Lower lobe of right lung (tissue), 2 donors: ENCODE measurements around the gene ABHD16A. TPM values are rescaled to one million over a fixed set of nuclear protein-coding genes. Genes with fewer than 3 reads are reported as not detected.
A peak's percentile ranks its signal among the peaks of the same experiment; 100 is the strongest.

Experiments used
- ATAC-seq, 2 donors: fragments of 200-7000 bp; cut with Tn5 transposase; one replicate each; pipeline ENCODE4 v1.9.1; 2020 to 2022; ENCODE audit warnings: mild to moderate bottlenecking in 2 of 2, moderate library complexity in 2 of 2
- DNase-seq: peaks from one replicate; pipeline ENCODE4 v3.0.0-alpha.2; 2020
- H3K27ac ChIP-seq: fragments of 200-600 bp; one replicate; pipeline ENCODE4 v1.8.0; 2022
- H3K27me3 ChIP-seq: fragments of 200-600 bp; one replicate; pipeline ENCODE4 v1.8.0; 2022; ENCODE audit warnings: low read depth
- H3K36me3 ChIP-seq: fragments of 200-600 bp; one replicate; pipeline ENCODE4 v1.8.0; 2022; ENCODE audit warnings: mild to moderate bottlenecking
- H3K4me1 ChIP-seq: fragments of 200-600 bp; one replicate; pipeline ENCODE4 v1.8.0; 2022
- H3K4me3 ChIP-seq: fragments of 200-600 bp; one replicate; pipeline ENCODE4 v1.8.0; 2022; ENCODE audit warnings: mild to moderate bottlenecking
- H3K9me3 ChIP-seq: fragments of 200-600 bp; one replicate; pipeline ENCODE4 v1.8.0; 2022
- CTCF ChIP-seq: fragments of 200-600 bp; IDR thresholded peaks from one replicate; pipeline ENCODE4 v1.8.0; 2022; ENCODE audit warnings: antibody characterized with exemption, mild to moderate bottlenecking
- intact Hi-C: fragments of 100-400 bp; cut with DNase I; formaldehyde crosslinking; loops from one replicate; pipeline ENCODE4 v1.11.0; 2022
- total RNA-seq: library from RNA; stranded (reverse); fragmentation: NEBNext Ultra II Directional; extraction: Animal tissue kit (Norgen Biotek cat#: 25700); gene quantifications from one replicate; pipeline ENCODE4 v1.2.1, GENCODE V29; 2021
- donor health status: DM: no; HTN: yes; CAD: no; lungs with severe emphysema.

ABHD16A gene
- total RNA-seq, 1 donor from 2014 or later: 56.4 TPM

- Histone ChIP-seq H3K4me1 (peaks cover 81% of the 10 kb centered on the region), H3K9me3 (no peaks in the 10 kb centered on the region), H3K4me3 (peak overlapping the region; percentile 91), H3K27ac (peak overlapping the region; percentile 93), H3K36me3 (peaks cover 64% of the 10 kb centered on the region), H3K27me3 (no peaks in the 10 kb centered on the region)
- no peak for TF ChIP-seq CTCF
- ATAC-seq (peak; percentile 82 to 83), DNase-seq (peak; percentile 88)
- intact Hi-C loops: loop anchor here (10.0 kb wide), 1 partner anchor 105 kb away; no protein-coding TSS in a partner anchor
Measured at GRCh38 chr6:31729979-31730630, 27.0 kb upstream of the ABHD16A start.

DNA sequence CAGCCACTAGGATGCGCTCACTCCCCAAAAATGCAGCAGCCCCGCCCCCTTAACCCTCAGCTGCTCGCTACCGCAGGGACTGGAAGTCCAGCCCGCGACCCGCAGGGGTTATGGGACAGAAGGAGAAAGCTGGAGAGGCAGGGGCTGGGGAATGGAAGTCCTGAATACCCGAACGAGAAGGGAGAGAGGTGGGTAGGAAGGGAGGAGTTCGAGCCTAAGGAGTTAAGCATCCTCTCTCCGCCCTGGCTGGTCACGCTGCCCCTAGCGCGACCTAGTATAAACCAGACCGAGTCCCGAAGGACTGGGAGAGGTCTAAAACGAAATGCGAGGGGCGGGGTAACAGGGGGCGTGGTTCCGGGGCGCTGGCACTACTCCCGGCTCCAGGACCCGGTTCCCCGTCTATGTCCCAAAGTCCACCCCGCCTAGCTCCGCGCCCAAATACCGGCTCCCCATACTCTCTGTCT lies 26.4 kb upstream of the ABHD16A start:
- intact Hi-C loops: no loop called here
- Histone ChIP-seq H3K36me3 (peaks cover 64% of the 10 kb centered on the region), H3K4me3 (peak overlapping the region; percentile 91), H3K27me3 (no peaks in the 10 kb centered on the region), H3K9me3 (no peaks in the 10 kb centered on the region), H3K27ac (peak overlapping the region; percentile 93), H3K4me1 (peaks cover 78% of the 10 kb centered on the region)
- no peak for TF ChIP-seq CTCF
- peak; percentile 94 for DNase-seq
- ATAC-seq: peak; percentile 90 to 91

- Histone ChIP-seq H3K4me1 (peaks cover 72% of the 10 kb centered on the region), H3K27me3 (no peaks in the 10 kb centered on the region), H3K27ac (peak within 1 kb of the TSS; percentile 93), H3K4me3 (peak within 1 kb of the TSS; percentile 91), H3K36me3 (peaks cover 59% of the 10 kb centered on the region), H3K9me3 (no peaks in the 10 kb centered on the region)
- peak; percentile 43 to 51 for ATAC-seq
- peak; percentile 70 for TF ChIP-seq CTCF
- DNase-seq: peak; percentile 59
- intact Hi-C loops: no loop called here
Measured at GRCh38 chr6:31728767-31729514, 25.8 kb upstream of the ABHD16A start, which contains the start of gene DDAH2. DDAH2 (minus strand) TSS chr6:31729299; CDS start chr6:31729161, 138 bp downstream.

- peak overlapping the region; percentile 93 for H3K27ac ChIP-seq
- no peaks in the 10 kb centered on the region for H3K9me3 ChIP-seq
- no peak for TF ChIP-seq CTCF
- DNase-seq (no peak), ATAC-seq (no peak)
- H3K4me1 ChIP-seq: peaks cover 63% of the 10 kb centered on the region
- peaks cover 50% of the 10 kb centered on the region for H3K36me3 ChIP-seq
- intact Hi-C loops: no loop called here
- peak overlapping the region; percentile 91 for H3K4me3 ChIP-seq
- no peaks in the 10 kb centered on the region for H3K27me3 ChIP-seq
Measured at GRCh38 chr6:31727717-31728671, 24.9 kb upstream of the ABHD16A start.
